ENCODE results near the gene PTX4.

PTX4 gene

DNA sequence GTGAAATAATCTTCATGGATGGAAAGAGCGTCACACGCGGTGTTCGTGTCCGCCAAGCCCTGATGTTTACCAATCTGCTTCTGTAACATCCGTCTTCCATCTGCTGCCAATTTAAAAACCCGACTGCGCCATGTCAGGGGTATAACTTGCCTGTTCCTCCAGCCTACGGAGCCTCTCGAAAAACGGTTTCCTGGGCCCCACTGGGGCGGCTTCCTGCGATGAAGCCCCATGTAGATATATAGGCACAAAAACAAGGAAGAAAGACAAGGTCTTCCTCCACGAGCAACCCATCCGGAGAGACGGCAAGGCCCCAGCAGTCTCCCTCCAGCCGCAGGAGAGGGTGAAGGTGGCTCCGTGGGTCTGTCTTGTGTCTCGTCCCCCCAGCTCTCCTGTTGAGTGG lies at the start of gene PTX4:
Gene PTX4, minus strand, starts transcription at position 326 of the 400 bp plus-strand sequence. Its CDS starts 35 bp downstream, at position 291.
- Histone ChIP-seq H3K4me2 (ENCODE audit: low read depth, low read length, poor library complexity, severe bottlenecking) (no peak within 1 kb of the TSS), H3K9me2 (replicated peaks; ENCODE audit: low read depth, low read length) (no peaks in the 10 kb centered on the region), H3K79me2 (ENCODE audit: insufficient read depth, low read length) (peaks cover 3% of the 10 kb centered on the region; the same call in 1 of the 2 replicates), H3K4me1 (ENCODE audit: insufficient read depth, low read length, poor library complexity, severe bottlenecking) (peaks cover 5% of the 10 kb centered on the region), H3K27me3 (ENCODE audit: insufficient read depth, low read length, poor library complexity, severe bottlenecking) (no peaks in the 10 kb centered on the region), H3K36me3 (ENCODE audit: insufficient read depth, low read length) (no peaks in the 10 kb centered on the region), H3K4me3 (ENCODE audit: low read length, poor library complexity, severe bottlenecking) (no peak within 1 kb of the TSS), H3K9me3 (ENCODE audit: insufficient read depth, low read depth, low read length) (no peaks in the 10 kb centered on the region), H2AFZ (ENCODE audit: low read length) (no peak within 1 kb of the TSS), H3K9ac (ENCODE audit: low read depth, low read length, poor library complexity, severe bottlenecking) (no peak within 1 kb of the TSS), H4K20me1 (ENCODE audit: insufficient read depth, low read length, poor library complexity, severe bottlenecking) (no peaks in the 10 kb centered on the region), H3F3A (ENCODE audit: low read depth) (no peaks in the 10 kb centered on the region)
- TF ChIP-seq EZH2phosphoT487 (IDR thresholded peaks at IDR 0.05; ENCODE audit: borderline replicate concordance): no peak
- TF ChIP-seq, protein P1, sequence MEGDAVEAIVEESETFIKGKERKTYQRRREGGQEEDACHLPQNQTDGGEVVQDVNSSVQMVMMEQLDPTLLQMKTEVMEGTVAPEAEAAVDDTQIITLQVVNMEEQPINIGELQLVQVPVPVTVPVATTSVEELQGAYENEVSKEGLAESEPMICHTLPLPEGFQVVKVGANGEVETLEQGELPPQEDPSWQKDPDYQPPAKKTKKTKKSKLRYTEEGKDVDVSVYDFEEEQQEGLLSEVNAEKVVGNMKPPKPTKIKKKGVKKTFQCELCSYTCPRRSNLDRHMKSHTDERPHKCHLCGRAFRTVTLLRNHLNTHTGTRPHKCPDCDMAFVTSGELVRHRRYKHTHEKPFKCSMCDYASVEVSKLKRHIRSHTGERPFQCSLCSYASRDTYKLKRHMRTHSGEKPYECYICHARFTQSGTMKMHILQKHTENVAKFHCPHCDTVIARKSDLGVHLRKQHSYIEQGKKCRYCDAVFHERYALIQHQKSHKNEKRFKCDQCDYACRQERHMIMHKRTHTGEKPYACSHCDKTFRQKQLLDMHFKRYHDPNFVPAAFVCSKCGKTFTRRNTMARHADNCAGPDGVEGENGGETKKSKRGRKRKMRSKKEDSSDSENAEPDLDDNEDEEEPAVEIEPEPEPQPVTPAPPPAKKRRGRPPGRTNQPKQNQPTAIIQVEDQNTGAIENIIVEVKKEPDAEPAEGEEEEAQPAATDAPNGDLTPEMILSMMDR (conservative IDR thresholded peaks at IDR 0.05; ENCODE audit: low read length): no peak

DNA sequence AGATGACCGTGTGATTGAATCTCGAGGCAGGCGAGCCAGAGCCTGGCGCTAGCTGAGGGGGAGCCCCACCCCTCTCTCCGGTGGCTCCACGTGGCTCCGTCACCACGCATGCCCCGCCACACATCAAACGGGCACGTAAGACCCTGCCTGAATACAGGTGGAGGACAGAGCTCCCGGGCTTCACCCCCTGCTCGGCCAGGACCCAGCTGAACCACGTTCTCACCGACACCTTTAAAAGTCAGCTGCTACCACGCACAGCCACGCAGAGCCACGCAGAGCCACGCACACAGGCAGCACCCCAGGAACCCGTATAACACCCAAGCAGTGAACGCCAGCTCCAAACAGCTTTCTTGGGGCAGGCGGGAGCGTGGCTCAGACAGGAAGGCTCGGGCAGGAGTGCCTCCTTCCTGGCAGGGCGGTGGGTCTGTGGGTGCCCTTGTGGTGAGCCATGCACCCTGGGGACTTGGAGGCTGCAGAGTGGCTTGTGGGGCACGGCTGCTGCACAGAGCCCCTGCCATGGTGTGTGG lies 49.1 kb upstream of the PTX4 start:
- H3K79me2 ChIP-seq (ENCODE audit: insufficient read depth, low read length): no peaks in the 10 kb centered on the region

GRCh38 chr16:1537138-1537577 lies 48.4 kb upstream of the PTX4 start:
- no peaks in the 10 kb centered on the region for H3K27me3 ChIP-seq (ENCODE audit: insufficient read depth, low read length, poor library complexity, severe bottlenecking)
- no peaks in the 10 kb centered on the region for H3K9me2 ChIP-seq (replicated peaks; ENCODE audit: low read depth, low read length)
- H3K79me2 ChIP-seq (ENCODE audit: insufficient read depth, low read length): no peaks in the 10 kb centered on the region
- no peak for TF ChIP-seq EZH2phosphoT487 (IDR thresholded peaks at IDR 0.05; ENCODE audit: borderline replicate concordance)
- no peak overlapping the region for H2AFZ ChIP-seq (ENCODE audit: low read length)
- H3K4me1 ChIP-seq (ENCODE audit: insufficient read depth, low read length, poor library complexity, severe bottlenecking): peaks cover 14% of the 10 kb centered on the region
- no peaks in the 10 kb centered on the region for H3K36me3 ChIP-seq (ENCODE audit: insufficient read depth, low read length)
- H3K9me3 ChIP-seq (ENCODE audit: insufficient read depth, low read depth, low read length): no peaks in the 10 kb centered on the region
- H3K4me3 ChIP-seq (ENCODE audit: low read length, poor library complexity, severe bottlenecking): no peak overlapping the region
- no peak overlapping the region for H3K4me2 ChIP-seq (ENCODE audit: low read depth, low read length, poor library complexity, severe bottlenecking)
- no peaks in the 10 kb centered on the region for H4K20me1 ChIP-seq (ENCODE audit: insufficient read depth, low read length, poor library complexity, severe bottlenecking)
- no peaks in the 10 kb centered on the region for H3F3A ChIP-seq (ENCODE audit: low read depth)
- H3K9ac ChIP-seq (ENCODE audit: low read depth, low read length, poor library complexity, severe bottlenecking): no peak overlapping the region

More for the DNA sequence above, 49.1 kb upstream of the PTX4 start:
- no peaks in the 10 kb centered on the region for H3K9me2 ChIP-seq (replicated peaks; ENCODE audit: low read depth, low read length)
- H3K36me3 ChIP-seq (ENCODE audit: insufficient read depth, low read length): no peaks in the 10 kb centered on the region
- peak overlapping the region; percentile 22 for H3K9ac ChIP-seq (ENCODE audit: low read depth, low read length, poor library complexity, severe bottlenecking)
- H3K4me2 ChIP-seq (ENCODE audit: low read depth, low read length, poor library complexity, severe bottlenecking): peak overlapping the region; percentile 68
- H3K4me1 ChIP-seq (ENCODE audit: insufficient read depth, low read length, poor library complexity, severe bottlenecking): peaks cover 19% of the 10 kb centered on the region
- H3F3A ChIP-seq (ENCODE audit: low read depth): no peaks in the 10 kb centered on the region
- no peaks in the 10 kb centered on the region for H4K20me1 ChIP-seq (ENCODE audit: insufficient read depth, low read length, poor library complexity, severe bottlenecking)
- no peak overlapping the region for H3K4me3 ChIP-seq (ENCODE audit: low read length, poor library complexity, severe bottlenecking)
- no peaks in the 10 kb centered on the region for H3K27me3 ChIP-seq (ENCODE audit: insufficient read depth, low read length, poor library complexity, severe bottlenecking)
- no peaks in the 10 kb centered on the region for H3K9me3 ChIP-seq (ENCODE audit: insufficient read depth, low read depth, low read length)
- H2AFZ ChIP-seq (ENCODE audit: low read length): no peak overlapping the region
- no peak for TF ChIP-seq EZH2phosphoT487 (IDR thresholded peaks at IDR 0.05; ENCODE audit: borderline replicate concordance)
- TF ChIP-seq, protein P1 (conservative IDR thresholded peaks at IDR 0.05; ENCODE audit: low read length): no peak

DNA sequence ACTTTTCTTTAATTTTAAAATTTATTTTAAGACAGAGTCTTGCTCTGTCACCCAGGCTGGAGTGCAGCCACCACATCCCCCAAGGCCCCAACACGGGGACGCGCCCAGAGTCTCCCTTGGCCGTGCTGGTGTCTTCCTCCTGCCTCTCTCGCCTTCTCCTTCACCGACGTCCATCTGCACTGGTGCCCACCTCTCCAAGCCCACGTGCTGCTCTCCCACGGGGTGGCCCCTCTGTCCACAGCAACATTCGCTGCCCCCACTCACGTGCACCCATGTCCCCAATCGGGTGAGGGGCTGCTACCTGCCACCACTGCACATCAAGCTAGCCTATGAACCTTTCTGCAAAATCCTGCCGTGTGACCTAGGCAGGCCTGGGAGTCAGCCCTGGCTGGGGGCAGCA lies 47.9 kb upstream of the PTX4 start:
- H3F3A ChIP-seq (ENCODE audit: low read depth): no peaks in the 10 kb centered on the region
- TF ChIP-seq, protein P1 (conservative IDR thresholded peaks at IDR 0.05; ENCODE audit: low read length): no peak
- TF ChIP-seq EZH2phosphoT487 (IDR thresholded peaks at IDR 0.05; ENCODE audit: borderline replicate concordance): no peak
- H3K79me2 ChIP-seq (ENCODE audit: insufficient read depth, low read length): no peaks in the 10 kb centered on the region
- no peak overlapping the region for H3K9ac ChIP-seq (ENCODE audit: low read depth, low read length, poor library complexity, severe bottlenecking)
- no peak overlapping the region for H3K4me2 ChIP-seq (ENCODE audit: low read depth, low read length, poor library complexity, severe bottlenecking)
- H3K4me1 ChIP-seq (ENCODE audit: insufficient read depth, low read length, poor library complexity, severe bottlenecking): peaks cover 14% of the 10 kb centered on the region
- no peaks in the 10 kb centered on the region for H3K9me2 ChIP-seq (replicated peaks; ENCODE audit: low read depth, low read length)
- H3K36me3 ChIP-seq (ENCODE audit: insufficient read depth, low read length): no peaks in the 10 kb centered on the region
- H3K4me3 ChIP-seq (ENCODE audit: low read length, poor library complexity, severe bottlenecking): no peak overlapping the region
- H2AFZ ChIP-seq (ENCODE audit: low read length): no peak overlapping the region
- H3K9me3 ChIP-seq (ENCODE audit: insufficient read depth, low read depth, low read length): no peaks in the 10 kb centered on the region
- no peaks in the 10 kb centered on the region for H4K20me1 ChIP-seq (ENCODE audit: insufficient read depth, low read length, poor library complexity, severe bottlenecking)
- no peaks in the 10 kb centered on the region for H3K27me3 ChIP-seq (ENCODE audit: insufficient read depth, low read length, poor library complexity, severe bottlenecking)
